Right lobe of liver (tissue), 4 donors: ENCODE results near the gene EEFSEC.

Experiments used
- POLR2A ChIP-seq: fragments of 450-650 bp; IDR thresholded peaks from one replicate; pipeline ENCODE4 v1.6.1; 2017; ENCODE audit warnings: antibody characterized with exemption, mild to moderate bottlenecking
- TF ChIP-seq, protein P1 (sequence below), 4 donors: fragments of 200-600 bp in 3 of 4; fragments of 450-650 bp in 1 of 4; IDR thresholded peaks; one replicate each; pipeline versions ENCODE4 v1.5.1 to v1.8.0; 2016 to 2022; ENCODE audit warnings: antibody characterized with exemption in 4 of 4, mild to moderate bottlenecking in 2 of 4
- donor health status: DM: no; HTN: no; CAD: no.
- donor health status: DM: no; HTN: no; CAD: no.
- donor health status: DM: no; HTN: yes; CAD: no.

- TF ChIP-seq POLR2A: no peak
- TF ChIP-seq, protein P1, sequence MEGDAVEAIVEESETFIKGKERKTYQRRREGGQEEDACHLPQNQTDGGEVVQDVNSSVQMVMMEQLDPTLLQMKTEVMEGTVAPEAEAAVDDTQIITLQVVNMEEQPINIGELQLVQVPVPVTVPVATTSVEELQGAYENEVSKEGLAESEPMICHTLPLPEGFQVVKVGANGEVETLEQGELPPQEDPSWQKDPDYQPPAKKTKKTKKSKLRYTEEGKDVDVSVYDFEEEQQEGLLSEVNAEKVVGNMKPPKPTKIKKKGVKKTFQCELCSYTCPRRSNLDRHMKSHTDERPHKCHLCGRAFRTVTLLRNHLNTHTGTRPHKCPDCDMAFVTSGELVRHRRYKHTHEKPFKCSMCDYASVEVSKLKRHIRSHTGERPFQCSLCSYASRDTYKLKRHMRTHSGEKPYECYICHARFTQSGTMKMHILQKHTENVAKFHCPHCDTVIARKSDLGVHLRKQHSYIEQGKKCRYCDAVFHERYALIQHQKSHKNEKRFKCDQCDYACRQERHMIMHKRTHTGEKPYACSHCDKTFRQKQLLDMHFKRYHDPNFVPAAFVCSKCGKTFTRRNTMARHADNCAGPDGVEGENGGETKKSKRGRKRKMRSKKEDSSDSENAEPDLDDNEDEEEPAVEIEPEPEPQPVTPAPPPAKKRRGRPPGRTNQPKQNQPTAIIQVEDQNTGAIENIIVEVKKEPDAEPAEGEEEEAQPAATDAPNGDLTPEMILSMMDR (IDR thresholded peaks at IDR 0.05): no peak
These were observed 115.9 kb downstream of the EEFSEC start for GRCh38 chr3:128269006-128269775.
